ENCODE measurements around the gene IL10RA. TPM values are rescaled to one million over a fixed set of nuclear protein-coding genes. Genes with fewer than 3 reads are reported as not detected.

IL10RA gene
- total and polyA plus RNA-seq, 2 of the 4 experiments (the other 2 are of a cell fraction): 0.12 TPM; not detected in 1

DNA sequence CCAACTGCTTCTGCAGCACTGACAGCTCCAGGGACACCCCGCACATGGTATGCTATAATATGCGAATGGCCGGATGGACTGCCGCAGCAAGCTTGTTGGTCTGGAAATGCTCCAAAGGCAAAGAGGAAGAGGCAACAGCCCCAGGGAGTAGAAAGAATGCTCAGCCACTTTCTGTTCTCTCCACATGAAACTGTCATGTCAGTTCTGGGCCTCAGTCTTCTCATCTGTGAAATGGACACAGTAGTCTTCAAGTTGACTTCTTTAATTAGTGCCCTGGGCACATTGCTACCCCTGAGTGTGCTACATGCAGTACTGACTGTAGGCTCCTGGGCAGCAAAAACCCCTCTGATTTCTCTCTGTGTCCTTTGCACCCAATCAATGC lies 19.9 kb downstream of the IL10RA start:
- Histone ChIP-seq H2AFZ (replicated peaks; ENCODE audit: low read length, poor library complexity) (no peak overlapping the region), H2AK5ac (ENCODE audit: low read depth, low read length) (no peak overlapping the region), H3K4ac (ENCODE audit: low read depth, low read length) (no peak overlapping the region), H3K9me3 (ENCODE audit: control insufficient read depth, insufficient read depth, low read length) (no peaks in the 10 kb centered on the region), H3K23ac (ENCODE audit: low read depth, low read length) (no peak overlapping the region), H3K14ac (replicated peaks; ENCODE audit: low read depth, low read length) (no peak overlapping the region), H4K8ac (ENCODE audit: low read depth in 2 of 2, low read length in 2 of 2) (no peak overlapping the region), H3K79me1 (ENCODE audit: low read depth in 1 of 2, low read length in 2 of 2) (no peaks in the 10 kb centered on the region), H4K91ac (ENCODE audit: insufficient read depth, low read depth, low read length) (no peak overlapping the region), H3K4me1 (ENCODE audit: control insufficient read depth, insufficient read depth, low read length) (no peaks in the 10 kb centered on the region), H3K56ac (ENCODE audit: extremely low read depth, insufficient read depth, low read length) (no peak overlapping the region), H2BK5ac (ENCODE audit: low read depth, low read length, poor library complexity, severe bottlenecking) (no peak overlapping the region), H3K36me3 (ENCODE audit: control insufficient read depth, insufficient read depth, low read length) (no peaks in the 10 kb centered on the region), H2BK120ac (ENCODE audit: low read depth, low read length) (no peak overlapping the region), H3K4me2 (ENCODE audit: low read depth, low read length) (no peak overlapping the region), H2AK9ac (replicated peaks; ENCODE audit: low read depth, low read length, poor library complexity) (no peak overlapping the region), H2BK15ac (ENCODE audit: low read depth, low read length) (no peak overlapping the region), H3K9ac (ENCODE audit: low read depth, low read length) (no peak overlapping the region), H3K18ac (ENCODE audit: low read depth, low read length) (no peak overlapping the region), H3K27ac (ENCODE audit: insufficient read depth, low read length) (no peak overlapping the region), H3K9me1 (ENCODE audit: insufficient read depth, low read length) (no peaks in the 10 kb centered on the region), H3K4me3 (ENCODE audit: insufficient read depth, low read depth, low read length) (no peak overlapping the region), H3K27me3 (ENCODE audit: control insufficient read depth, insufficient read depth, low read length) (no peaks in the 10 kb centered on the region), H4K20me1 (ENCODE audit: insufficient read depth, low read length) (no peaks in the 10 kb centered on the region), H2BK20ac (ENCODE audit: low read depth, low read length) (no peak overlapping the region), H4K5ac (ENCODE audit: low read depth, low read length) (no peak overlapping the region)
- BruUV-seq (replicated peaks): no TSS peak
- dilution Hi-C loops (cut with HindIII; ENCODE audit: low sequenced_read_pairs, unreplicated experiment) (no loop called here), in situ Hi-C loops (cut with MboI; ENCODE audit: low sequenced_read_pairs) (no loop called here), intact Hi-C loops (cut with micrococcal nuclease) (no loop called here)
- no peak for ATAC-seq (ENCODE audit: low read depth)
- CTCF ChIA-PET: interaction anchor here (1.0 kb wide), 1 partner anchor 47 kb away, joined by 3 read pairs; no protein-coding TSS in a partner anchor
- POLR2A ChIA-PET (ENCODE audit: unreplicated experiment): no interaction called here
- 80% methylated on average over 2 of the region's 4 CpGs; no CpG with 5 or more reads in 1 of the 2 experiments for WGBS, 2 experiments (ENCODE audit: extremely low coverage in 2 of 2, insufficient read length in 1 of 2)
- TF ChIP-seq SMC3 (IDR thresholded peaks at IDR 0.05; ENCODE audit: low read depth, low read length) (no peak), CEBPB (IDR thresholded peaks at IDR 0.05; ENCODE audit: low read depth, low read length) (no peak), POLR2A (IDR thresholded peaks at IDR 0.05; ENCODE audit: low read depth, low read length) (no peak), MAZ (IDR thresholded peaks at IDR 0.05; ENCODE audit: borderline replicate concordance, low read depth, low read length) (no peak), RFX5 (IDR thresholded peaks at IDR 0.05; ENCODE audit: low read depth, low read length) (no peak)
- TF ChIP-seq, protein P1, sequence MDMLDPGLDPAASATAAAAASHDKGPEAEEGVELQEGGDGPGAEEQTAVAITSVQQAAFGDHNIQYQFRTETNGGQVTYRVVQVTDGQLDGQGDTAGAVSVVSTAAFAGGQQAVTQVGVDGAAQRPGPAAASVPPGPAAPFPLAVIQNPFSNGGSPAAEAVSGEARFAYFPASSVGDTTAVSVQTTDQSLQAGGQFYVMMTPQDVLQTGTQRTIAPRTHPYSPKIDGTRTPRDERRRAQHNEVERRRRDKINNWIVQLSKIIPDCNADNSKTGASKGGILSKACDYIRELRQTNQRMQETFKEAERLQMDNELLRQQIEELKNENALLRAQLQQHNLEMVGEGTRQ (IDR thresholded peaks at IDR 0.05; ENCODE audit: low read depth, low read length): no peak
- TF ChIP-seq, protein P2, sequence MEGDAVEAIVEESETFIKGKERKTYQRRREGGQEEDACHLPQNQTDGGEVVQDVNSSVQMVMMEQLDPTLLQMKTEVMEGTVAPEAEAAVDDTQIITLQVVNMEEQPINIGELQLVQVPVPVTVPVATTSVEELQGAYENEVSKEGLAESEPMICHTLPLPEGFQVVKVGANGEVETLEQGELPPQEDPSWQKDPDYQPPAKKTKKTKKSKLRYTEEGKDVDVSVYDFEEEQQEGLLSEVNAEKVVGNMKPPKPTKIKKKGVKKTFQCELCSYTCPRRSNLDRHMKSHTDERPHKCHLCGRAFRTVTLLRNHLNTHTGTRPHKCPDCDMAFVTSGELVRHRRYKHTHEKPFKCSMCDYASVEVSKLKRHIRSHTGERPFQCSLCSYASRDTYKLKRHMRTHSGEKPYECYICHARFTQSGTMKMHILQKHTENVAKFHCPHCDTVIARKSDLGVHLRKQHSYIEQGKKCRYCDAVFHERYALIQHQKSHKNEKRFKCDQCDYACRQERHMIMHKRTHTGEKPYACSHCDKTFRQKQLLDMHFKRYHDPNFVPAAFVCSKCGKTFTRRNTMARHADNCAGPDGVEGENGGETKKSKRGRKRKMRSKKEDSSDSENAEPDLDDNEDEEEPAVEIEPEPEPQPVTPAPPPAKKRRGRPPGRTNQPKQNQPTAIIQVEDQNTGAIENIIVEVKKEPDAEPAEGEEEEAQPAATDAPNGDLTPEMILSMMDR (conservative IDR thresholded peaks at IDR 0.05; ENCODE audit: low read depth, low read length): no peak
- DNase-seq: no peak
